Jurkat, Clone E6-1 (cell line): ENCODE data around the gene SCRG1.

Source experiments
- DNase-seq: peaks from one replicate; pipeline ENCODE4 v3.0.0-alpha.2; 2011; ENCODE audit warnings: low read depth, low spot score
- H3K4me3 ChIP-seq: 2 replicates; pipeline ENCODE4 v1.5.1; 2011; ENCODE audit warnings: mild to moderate bottlenecking, low read length, control low read depth, moderate library complexity

Gene SCRG1

DNA sequence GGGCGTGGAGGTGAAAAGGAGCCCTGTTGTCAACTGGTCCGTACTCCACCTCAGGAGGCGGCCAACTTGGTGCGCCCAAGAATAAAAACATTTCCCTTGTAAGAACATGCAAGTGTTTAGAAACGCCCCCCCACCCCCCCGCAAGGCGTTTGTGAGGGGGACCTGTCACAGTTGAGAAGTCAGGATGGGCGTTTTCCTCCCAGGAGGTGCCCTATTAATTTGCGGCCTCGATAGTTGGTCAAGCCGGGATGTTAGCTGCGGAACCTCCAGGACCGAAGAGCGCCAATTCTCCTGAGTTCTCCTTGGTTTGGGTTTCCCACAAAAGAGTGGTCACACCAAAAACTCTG is 28.8 kb downstream of the SCRG1 start:
- no peak for DNase-seq

GRCh38 chr4:173367946-173368345 is 31.0 kb downstream of the SCRG1 start:
- DNase-seq: no peak
- no peak overlapping the region for H3K4me3 ChIP-seq

More for the DNA sequence above, 28.8 kb downstream of the SCRG1 start:
- peak overlapping the region; percentile 75 for H3K4me3 ChIP-seq

- H3K4me3 ChIP-seq: no peak overlapping the region
- no peak for DNase-seq
These were observed 31.6 kb downstream of the SCRG1 start for GRCh38 chr4:173367285-173367684.

GRCh38 chr4:173365359-173365996 is 33.4 kb downstream of the SCRG1 start:
- H3K4me3 ChIP-seq: no peak overlapping the region
- no peak for DNase-seq

- no peak overlapping the region for H3K4me3 ChIP-seq
- no peak for DNase-seq
These were observed 36.2 kb downstream of the SCRG1 start for GRCh38 chr4:173362666-173363065.

DNA sequence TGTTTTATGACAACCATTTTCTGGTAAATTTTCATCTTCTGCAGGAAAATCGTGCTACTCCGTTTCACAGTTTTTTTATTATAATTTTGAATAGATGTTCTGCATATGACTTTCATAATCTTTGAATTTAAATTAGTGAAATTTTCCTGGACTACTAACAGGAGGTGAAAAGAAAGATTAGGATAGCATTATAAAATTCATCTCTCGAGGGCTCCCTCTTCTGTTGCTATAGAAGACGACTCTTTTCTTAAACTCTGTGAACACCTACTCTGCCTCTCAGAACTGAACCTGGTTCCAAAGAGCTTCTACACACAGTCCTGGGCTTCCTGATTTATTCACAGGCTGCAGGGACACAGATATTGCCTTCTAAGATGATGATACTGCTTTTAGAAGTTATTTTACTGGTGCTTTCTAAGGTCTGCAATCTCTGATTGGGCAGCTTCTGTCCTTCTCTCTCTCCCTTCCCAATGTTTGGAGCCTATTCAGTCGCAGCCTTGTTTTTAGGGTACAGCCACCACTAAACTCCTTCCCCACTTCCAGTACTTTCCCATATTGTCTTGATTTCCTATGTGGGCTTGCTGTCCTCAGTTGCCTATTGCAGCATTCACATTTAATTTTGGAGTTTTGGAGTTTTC is 38.2 kb downstream of the SCRG1 start:
- no peak for DNase-seq
- H3K4me3 ChIP-seq: no peak overlapping the region

DNA sequence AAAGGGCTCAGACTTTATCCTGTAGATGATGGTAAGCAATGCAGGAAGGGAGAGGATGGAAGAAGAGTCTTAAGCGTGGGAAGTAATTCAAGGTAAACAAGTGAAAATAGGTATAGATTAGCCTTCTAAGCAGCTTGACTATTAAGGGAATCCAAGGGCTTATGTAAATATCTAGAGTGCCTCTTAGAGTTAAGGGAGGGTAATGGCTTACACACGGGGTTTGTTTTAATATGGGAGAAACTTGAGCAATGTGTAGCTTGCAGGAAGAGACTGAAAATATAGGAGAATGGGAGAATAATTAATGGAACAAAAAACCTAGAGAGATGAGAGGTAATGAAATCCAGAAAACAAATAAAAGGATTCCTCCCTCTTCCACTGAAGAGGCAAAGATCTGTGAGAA is 41.0 kb downstream of the SCRG1 start:
- DNase-seq: no peak
- H3K4me3 ChIP-seq: no peak overlapping the region

GRCh38 chr4:173347467-173347866 is 51.4 kb downstream of the SCRG1 start:
- H3K4me3 ChIP-seq: no peak overlapping the region
- no peak for DNase-seq

DNA sequence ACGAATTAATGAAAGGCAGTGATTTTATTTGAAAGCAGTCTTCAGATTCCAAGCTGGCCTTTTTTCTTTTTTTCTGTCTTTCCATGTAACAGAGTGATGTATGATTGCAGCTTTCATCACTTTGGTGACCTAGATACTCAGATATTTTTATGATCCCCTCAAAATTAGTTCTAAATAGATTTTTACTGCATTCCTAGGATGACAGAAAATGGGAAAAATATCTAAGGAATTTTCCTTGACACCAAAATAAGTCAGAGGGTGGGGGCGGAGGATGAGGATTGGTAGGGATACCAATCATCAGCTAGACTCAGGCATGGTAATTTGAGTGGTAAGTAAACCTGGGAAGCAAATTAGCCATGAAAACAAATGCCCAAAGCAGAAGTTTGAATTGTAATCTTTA is 52.8 kb downstream of the SCRG1 start:
- no peak for DNase-seq
- no peak overlapping the region for H3K4me3 ChIP-seq

GRCh38 chr4:173345648-173346047 is 53.3 kb downstream of the SCRG1 start:
- no peak overlapping the region for H3K4me3 ChIP-seq
- DNase-seq: no peak

DNA sequence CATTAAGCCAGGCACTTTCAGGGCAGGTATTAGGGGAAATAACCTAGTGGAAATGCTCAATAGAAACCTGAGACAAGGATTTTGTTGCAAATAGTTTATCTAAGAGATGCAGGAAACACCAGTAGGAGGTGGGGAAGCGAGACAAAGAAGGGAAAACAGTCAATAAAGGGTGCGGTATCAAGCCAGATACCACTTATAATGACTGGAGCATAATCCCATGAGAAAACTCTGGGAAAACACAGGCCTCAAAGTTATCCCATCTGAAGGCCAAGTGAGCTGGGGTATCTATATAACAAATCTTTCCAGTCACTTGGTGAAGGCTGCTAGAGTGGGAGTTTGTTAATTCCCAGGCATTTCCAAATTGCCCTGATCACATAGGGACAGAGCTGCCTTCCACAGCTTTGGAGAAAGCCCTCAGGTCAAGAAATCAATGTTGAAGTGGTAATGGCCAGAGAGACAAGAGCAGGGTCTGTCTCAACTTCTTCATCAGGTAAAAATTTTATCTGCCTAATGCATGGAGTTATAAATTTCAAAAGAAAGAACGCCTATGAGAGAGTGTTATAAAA is 55.0 kb downstream of the SCRG1 start:
- no peak overlapping the region for H3K4me3 ChIP-seq
- no peak for DNase-seq

DNA sequence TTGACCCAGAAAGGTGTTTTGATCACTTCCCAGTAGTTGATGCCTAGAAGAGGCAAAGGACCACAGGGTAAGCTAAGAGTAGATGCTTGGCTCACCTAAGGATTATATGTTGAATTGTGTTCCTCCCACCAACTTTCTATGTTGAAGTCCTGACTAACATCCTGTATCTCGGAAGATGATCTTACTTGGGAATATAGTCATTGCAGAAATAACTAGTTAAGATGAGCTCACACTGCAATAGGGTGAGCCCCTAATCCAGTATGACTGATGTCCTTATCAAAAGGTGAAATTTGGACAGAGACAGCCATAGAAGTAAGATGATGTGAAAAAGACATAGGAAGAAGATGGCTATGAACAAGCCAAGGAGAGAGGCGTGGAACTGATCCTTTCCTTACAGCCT is 61.5 kb downstream of the SCRG1 start:
- DNase-seq: no peak

GRCh38 chr4:173334891-173335752 is 63.8 kb downstream of the SCRG1 start:
- H3K4me3 ChIP-seq: peak overlapping the region; percentile 98
- DNase-seq: peak; percentile 85

More for the DNA sequence above, 61.5 kb downstream of the SCRG1 start:
- H3K4me3 ChIP-seq: no peak overlapping the region
